IMR-90 (cell line): ENCODE results near the gene TESK2.

Experiments
- CEBPB ChIP-seq: IDR thresholded peaks from 2 replicates; pipeline ENCODE4 v1.6.1; 2012; ENCODE audit warnings: low read depth, low read length, improper control_type of control experiment
- CHD1 ChIP-seq: IDR thresholded peaks from 2 replicates; pipeline ENCODE4 v1.6.1; 2012; ENCODE audit warnings: low read depth, low read length, improper control_type of control experiment
- POLR2A ChIP-seq: IDR thresholded peaks from 2 replicates; pipeline ENCODE4 v1.6.1; 2012; ENCODE audit warnings: mild to moderate bottlenecking, low read depth, low read length
- TF ChIP-seq, protein P1 (sequence below): conservative IDR thresholded peaks from 2 replicates; pipeline ENCODE4 v1.5.1; 2012; ENCODE audit warnings: mild to moderate bottlenecking, low read depth, low read length, improper control_type of control experiment
- TF ChIP-seq, protein P2 (sequence below): fragments of 150-350 bp; IDR thresholded peaks from 2 replicates; pipeline ENCODE4 v1.6.1; 2017; ENCODE audit warnings: mild to moderate bottlenecking, antibody characterized with exemption, low read length, low read depth
- TF ChIP-seq, protein P3 (sequence below): fragments of 150-350 bp; IDR thresholded peaks from 2 replicates; pipeline ENCODE4 v1.6.1; 2016; ENCODE audit warnings: low read depth, mild to moderate bottlenecking, low read length, moderate library complexity, borderline replicate concordance

DNA sequence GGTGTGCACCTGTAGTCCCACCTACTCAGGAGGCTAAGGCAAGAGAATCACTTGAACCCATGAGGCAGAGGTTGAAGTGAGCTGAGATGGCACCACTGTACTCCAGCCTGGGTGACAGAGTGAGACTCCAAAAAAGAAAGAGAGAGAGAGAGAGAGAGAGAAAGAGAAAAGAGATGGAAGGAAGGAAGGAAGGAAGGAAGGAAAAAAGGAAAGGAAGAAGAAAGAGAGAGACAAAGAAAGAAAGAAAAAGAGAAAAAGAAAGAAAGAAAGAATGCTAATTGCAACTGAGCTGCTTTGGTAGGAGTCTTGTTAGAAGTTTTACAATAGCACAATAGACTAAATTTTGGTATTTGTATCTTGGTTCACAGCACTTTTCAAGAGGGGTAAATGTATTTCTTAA lies 25.7 kb downstream of the TESK2 start:
- TF ChIP-seq, protein P1, sequence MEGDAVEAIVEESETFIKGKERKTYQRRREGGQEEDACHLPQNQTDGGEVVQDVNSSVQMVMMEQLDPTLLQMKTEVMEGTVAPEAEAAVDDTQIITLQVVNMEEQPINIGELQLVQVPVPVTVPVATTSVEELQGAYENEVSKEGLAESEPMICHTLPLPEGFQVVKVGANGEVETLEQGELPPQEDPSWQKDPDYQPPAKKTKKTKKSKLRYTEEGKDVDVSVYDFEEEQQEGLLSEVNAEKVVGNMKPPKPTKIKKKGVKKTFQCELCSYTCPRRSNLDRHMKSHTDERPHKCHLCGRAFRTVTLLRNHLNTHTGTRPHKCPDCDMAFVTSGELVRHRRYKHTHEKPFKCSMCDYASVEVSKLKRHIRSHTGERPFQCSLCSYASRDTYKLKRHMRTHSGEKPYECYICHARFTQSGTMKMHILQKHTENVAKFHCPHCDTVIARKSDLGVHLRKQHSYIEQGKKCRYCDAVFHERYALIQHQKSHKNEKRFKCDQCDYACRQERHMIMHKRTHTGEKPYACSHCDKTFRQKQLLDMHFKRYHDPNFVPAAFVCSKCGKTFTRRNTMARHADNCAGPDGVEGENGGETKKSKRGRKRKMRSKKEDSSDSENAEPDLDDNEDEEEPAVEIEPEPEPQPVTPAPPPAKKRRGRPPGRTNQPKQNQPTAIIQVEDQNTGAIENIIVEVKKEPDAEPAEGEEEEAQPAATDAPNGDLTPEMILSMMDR, result no peak
- no peak for TF ChIP-seq POLR2A
- TF ChIP-seq, protein P2, sequence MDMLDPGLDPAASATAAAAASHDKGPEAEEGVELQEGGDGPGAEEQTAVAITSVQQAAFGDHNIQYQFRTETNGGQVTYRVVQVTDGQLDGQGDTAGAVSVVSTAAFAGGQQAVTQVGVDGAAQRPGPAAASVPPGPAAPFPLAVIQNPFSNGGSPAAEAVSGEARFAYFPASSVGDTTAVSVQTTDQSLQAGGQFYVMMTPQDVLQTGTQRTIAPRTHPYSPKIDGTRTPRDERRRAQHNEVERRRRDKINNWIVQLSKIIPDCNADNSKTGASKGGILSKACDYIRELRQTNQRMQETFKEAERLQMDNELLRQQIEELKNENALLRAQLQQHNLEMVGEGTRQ, result no peak
- TF ChIP-seq CHD1, result no peak
- TF ChIP-seq, protein P3, sequence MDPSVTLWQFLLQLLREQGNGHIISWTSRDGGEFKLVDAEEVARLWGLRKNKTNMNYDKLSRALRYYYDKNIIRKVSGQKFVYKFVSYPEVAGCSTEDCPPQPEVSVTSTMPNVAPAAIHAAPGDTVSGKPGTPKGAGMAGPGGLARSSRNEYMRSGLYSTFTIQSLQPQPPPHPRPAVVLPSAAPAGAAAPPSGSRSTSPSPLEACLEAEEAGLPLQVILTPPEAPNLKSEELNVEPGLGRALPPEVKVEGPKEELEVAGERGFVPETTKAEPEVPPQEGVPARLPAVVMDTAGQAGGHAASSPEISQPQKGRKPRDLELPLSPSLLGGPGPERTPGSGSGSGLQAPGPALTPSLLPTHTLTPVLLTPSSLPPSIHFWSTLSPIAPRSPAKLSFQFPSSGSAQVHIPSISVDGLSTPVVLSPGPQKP, result no peak
- no peak for TF ChIP-seq CEBPB
